Measurements from ENCODE around the gene CFTR. TPM values are rescaled to one million over a fixed set of nuclear protein-coding genes. Genes with fewer than 3 reads are reported as not detected.

CFTR gene
- total RNA-seq, 1 experiment from 2014 or later, result 0.31 TPM

- no TSS peak for BruUV-seq (replicated peaks)
- intact Hi-C loops (cut with micrococcal nuclease; ENCODE audit: unreplicated experiment), result no loop called here
Measured at GRCh38 chr7:117630501-117630900, 150.7 kb downstream of the CFTR start.

GRCh38 chr7:117630907-117631564, 151.2 kb downstream of the CFTR start:
- TF ChIP-seq SIN3A (IDR thresholded peaks at IDR 0.05; ENCODE audit: borderline replicate concordance, insufficient read depth, low read depth, low read length), result no peak
- no peak for TF ChIP-seq CTCF (IDR thresholded peaks at IDR 0.05)
- no peak for TF ChIP-seq TCF7L2 (IDR thresholded peaks at IDR 0.05; ENCODE audit: low read depth, low read length)
- no peaks in the 10 kb centered on the region for H3K36me3 ChIP-seq (ENCODE audit: control insufficient read depth, insufficient read depth, low read length)
- ATAC-seq, result no peak
- no peak overlapping the region for H3K27ac ChIP-seq (ENCODE audit: low read length)
- intact Hi-C loops (cut with micrococcal nuclease; ENCODE audit: unreplicated experiment) (no loop called here), in situ Hi-C loops (cut with HindIII; ENCODE audit: low pct_unique_long_range_greater_than_20kb, low sequenced_read_pairs) (no loop called here)
- H3K4me1 ChIP-seq (ENCODE audit: control insufficient read depth, insufficient read depth, low read length), result no peaks in the 10 kb centered on the region
- H3K9me3 ChIP-seq (ENCODE audit: control insufficient read depth, insufficient read depth, low read depth, low read length), result no peaks in the 10 kb centered on the region
- H3K4me3 ChIP-seq (ENCODE audit: low read depth in 2 of 2, low read length in 2 of 2), result no peak overlapping the region
- ChIA-PET POLR2A (no interaction called here), CTCF (no interaction called here)
- BruUV-seq (replicated peaks), result no TSS peak
- no peak for DNase-seq (ENCODE audit: low read depth, low spot score)
- no peaks in the 10 kb centered on the region for H3K27me3 ChIP-seq (ENCODE audit: control insufficient read depth, insufficient read depth, low read length)

More at GRCh38 chr7:117630501-117630900, 150.7 kb downstream of the CFTR start:
- Histone ChIP-seq H3K36me3 (ENCODE audit: control insufficient read depth, insufficient read depth, low read length) (no peaks in the 10 kb centered on the region), H3K4me3 (ENCODE audit: low read depth in 2 of 2, low read length in 2 of 2) (no peak overlapping the region), H3K4me1 (ENCODE audit: control insufficient read depth, insufficient read depth, low read length) (no peaks in the 10 kb centered on the region), H3K27me3 (ENCODE audit: control insufficient read depth, insufficient read depth, low read length) (no peaks in the 10 kb centered on the region), H3K9me3 (ENCODE audit: control insufficient read depth, insufficient read depth, low read depth, low read length) (no peaks in the 10 kb centered on the region), H3K27ac (ENCODE audit: low read length) (no peak overlapping the region)
- TF ChIP-seq REST (IDR thresholded peaks at IDR 0.05; ENCODE audit: insufficient read depth in 1 of 2, low read depth in 2 of 2, low read length in 1 of 2), result no peak
- TF ChIP-seq POLR2AphosphoS5 (IDR thresholded peaks at IDR 0.05; ENCODE audit: low read depth, low read length), result no peak
- TF ChIP-seq CTCF (IDR thresholded peaks at IDR 0.05), result no peak
- TF ChIP-seq TCF7L2 (IDR thresholded peaks at IDR 0.05; ENCODE audit: low read depth, low read length), result no peak
- TF ChIP-seq SIN3A (IDR thresholded peaks at IDR 0.05; ENCODE audit: borderline replicate concordance, insufficient read depth, low read depth, low read length), result no peak
- DNase-seq (ENCODE audit: low read depth, low spot score), result no peak
- in situ Hi-C loops (cut with HindIII; ENCODE audit: low pct_unique_long_range_greater_than_20kb, low sequenced_read_pairs), result no loop called here
- POLR2A ChIA-PET, result no interaction called here
- CTCF ChIA-PET, result no interaction called here
- ATAC-seq, result no peak
